Left lung (tissue), 10 donors: ENCODE data around the gene MRGPRF. TPM values are rescaled to one million over a fixed set of nuclear protein-coding genes. Genes with fewer than 3 reads are reported as not detected.

ENCODE experiments used
- ATAC-seq: fragments of 200-7000 bp; cut with Tn5 transposase; one replicate; pipeline ENCODE4 v1.9.1; 2020; ENCODE audit warnings: moderate library complexity
- DNase-seq, 4 donors: peaks; one replicate each; pipeline ENCODE4 v3.0.0-alpha.2; 2013 to 2020
- H3K27ac ChIP-seq, 2 donors: fragments of 200-600 bp; sonication (generic) in 1 of 2; one replicate each; pipeline versions ENCODE4 v1.5.0 to v1.8.0; 2020 to 2021
- H3K27me3 ChIP-seq, 2 donors: fragments of 200-600 bp; sonication (generic) in 1 of 2; one replicate each; pipeline versions ENCODE4 v1.5.0 to v1.8.0; 2020 to 2021
- H3K36me3 ChIP-seq, 2 donors: fragments of 200-600 bp; sonication (generic) in 1 of 2; one replicate each; pipeline versions ENCODE4 v1.5.0 to v1.8.0; 2020 to 2021
- H3K4me1 ChIP-seq, 2 donors: fragments of 200-600 bp; one replicate each; pipeline ENCODE4 v1.8.0; 2021
- H3K4me3 ChIP-seq, 2 donors: fragments of 200-600 bp; sonication (generic) in 1 of 2; one replicate each; pipeline versions ENCODE4 v1.5.0 to v1.8.0; 2020 to 2021; ENCODE audit warnings: mild to moderate bottlenecking in 1 of 2
- H3K9me3 ChIP-seq, 2 donors: fragments of 200-600 bp; sonication (generic) in 1 of 2; one replicate each; pipeline versions ENCODE4 v1.5.0 to v1.8.0; 2020 to 2021
- intact Hi-C, 2 donors: fragments of 100-400 bp; cut with DNase I; formaldehyde crosslinking; loops; one replicate each; pipeline versions ENCODE4 v1.11.2 to v1.14.2; 2022
- polyA plus RNA-seq, 6 donors: library from polyadenylated mRNA; unstranded; fragments of 120-200 nt; gene quantifications; one replicate each; pipeline ENCODE4 v1.2.1, GENCODE V29; 2013; ENCODE audit not compliant: insufficient read length in 6 of 6
- total RNA-seq, 2 donors: library from RNA; stranded (reverse); fragmentation: NEBNext Ultra II Directional; extraction: Animal tissue kit (Norgen Biotek cat#: 25700); gene quantifications; one replicate each; pipeline ENCODE4 v1.2.1, GENCODE V29; 2021
- TF ChIP-seq, protein P1 (sequence below), 2 donors: fragments of 200-600 bp; sonication (generic) in 1 of 2; IDR thresholded peaks; one replicate each; pipeline versions ENCODE4 v1.5.0 to v1.8.0; 2021; ENCODE audit warnings: antibody characterized with exemption in 2 of 2
- donor health status: DM: no; HTN: yes; CAD: no.
- donor health status: DM: no; HTN: no; CAD: no.

MRGPRF gene
- total and polyA plus RNA-seq, 8 donors: 4.2 to 22.6 (median 6.2) TPM

DNA sequence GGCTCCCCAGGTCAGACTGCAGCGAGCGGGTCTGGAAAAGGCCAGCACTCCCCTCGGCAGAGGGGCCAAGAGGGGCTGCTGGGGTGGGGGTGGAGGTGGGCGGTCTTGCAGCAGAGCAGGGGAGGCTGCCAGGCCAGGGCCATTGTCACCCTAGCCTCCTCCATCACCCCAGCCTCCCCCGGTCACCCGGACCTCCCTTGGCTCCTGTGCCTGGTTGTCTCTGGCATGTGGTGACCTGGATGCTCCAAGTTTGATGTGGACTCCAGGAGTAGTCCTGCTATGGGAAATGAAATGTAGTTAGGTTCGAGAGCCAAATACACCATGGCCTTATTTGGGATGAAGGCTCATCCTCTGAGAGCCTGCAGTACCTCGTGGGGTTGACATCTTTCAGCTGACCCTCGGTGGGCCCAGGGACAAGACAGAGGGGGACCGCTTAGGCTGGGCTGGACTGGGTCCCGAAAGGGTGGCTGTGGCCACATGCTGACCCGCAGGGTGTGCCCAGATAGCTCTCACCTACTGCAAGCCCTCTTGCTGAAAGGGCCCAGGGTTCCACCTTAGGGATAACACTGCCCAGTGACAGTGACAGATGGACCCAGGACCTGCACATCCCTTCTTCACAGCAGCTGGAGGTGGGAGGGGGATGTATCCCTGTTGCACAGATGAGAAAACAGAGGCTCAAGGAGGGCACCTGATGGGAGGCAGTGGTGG lies 56.3 kb downstream of the MRGPRF start:
- H3K9me3 ChIP-seq: no peaks in the 10 kb centered on the region
- DNase-seq (no peak), ATAC-seq (no peak)
- TF ChIP-seq, protein P1, sequence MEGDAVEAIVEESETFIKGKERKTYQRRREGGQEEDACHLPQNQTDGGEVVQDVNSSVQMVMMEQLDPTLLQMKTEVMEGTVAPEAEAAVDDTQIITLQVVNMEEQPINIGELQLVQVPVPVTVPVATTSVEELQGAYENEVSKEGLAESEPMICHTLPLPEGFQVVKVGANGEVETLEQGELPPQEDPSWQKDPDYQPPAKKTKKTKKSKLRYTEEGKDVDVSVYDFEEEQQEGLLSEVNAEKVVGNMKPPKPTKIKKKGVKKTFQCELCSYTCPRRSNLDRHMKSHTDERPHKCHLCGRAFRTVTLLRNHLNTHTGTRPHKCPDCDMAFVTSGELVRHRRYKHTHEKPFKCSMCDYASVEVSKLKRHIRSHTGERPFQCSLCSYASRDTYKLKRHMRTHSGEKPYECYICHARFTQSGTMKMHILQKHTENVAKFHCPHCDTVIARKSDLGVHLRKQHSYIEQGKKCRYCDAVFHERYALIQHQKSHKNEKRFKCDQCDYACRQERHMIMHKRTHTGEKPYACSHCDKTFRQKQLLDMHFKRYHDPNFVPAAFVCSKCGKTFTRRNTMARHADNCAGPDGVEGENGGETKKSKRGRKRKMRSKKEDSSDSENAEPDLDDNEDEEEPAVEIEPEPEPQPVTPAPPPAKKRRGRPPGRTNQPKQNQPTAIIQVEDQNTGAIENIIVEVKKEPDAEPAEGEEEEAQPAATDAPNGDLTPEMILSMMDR (IDR thresholded peaks at IDR 0.05): no peak
- H3K4me1 ChIP-seq: peaks cover 0 to 9% of the 10 kb centered on the region in 2 donors
- H3K4me3 ChIP-seq: no peak overlapping the region
- H3K27me3 ChIP-seq: no peaks in the 10 kb centered on the region
- H3K27ac ChIP-seq: no peak overlapping the region
- no peaks in the 10 kb centered on the region for H3K36me3 ChIP-seq
- intact Hi-C loops: no loop called here

GRCh38 chr11:68956142-68956541 lies 56.9 kb downstream of the MRGPRF start:
- no peak for DNase-seq
- no peaks in the 10 kb centered on the region for H3K36me3 ChIP-seq
- no peaks in the 10 kb centered on the region for H3K9me3 ChIP-seq
- H3K27me3 ChIP-seq: no peaks in the 10 kb centered on the region
- ATAC-seq: no peak
- H3K4me3 ChIP-seq: no peak overlapping the region
- TF ChIP-seq, protein P1 (IDR thresholded peaks at IDR 0.05): no peak
- peaks cover 0 to 9% of the 10 kb centered on the region in 2 donors for H3K4me1 ChIP-seq
- H3K27ac ChIP-seq: no peak overlapping the region
- intact Hi-C loops: no loop called here

GRCh38 chr11:68955607-68955958 lies 57.5 kb downstream of the MRGPRF start:
- ATAC-seq: no peak
- no peaks in the 10 kb centered on the region for H3K27me3 ChIP-seq
- H3K4me1 ChIP-seq: peaks cover 0 to 9% of the 10 kb centered on the region in 2 donors
- no peaks in the 10 kb centered on the region for H3K9me3 ChIP-seq
- H3K4me3 ChIP-seq: no peak overlapping the region
- intact Hi-C loops: no loop called here
- H3K36me3 ChIP-seq: no peaks in the 10 kb centered on the region
- no peak for DNase-seq
- TF ChIP-seq, protein P1 (IDR thresholded peaks at IDR 0.05): no peak
- H3K27ac ChIP-seq: no peak overlapping the region

DNA sequence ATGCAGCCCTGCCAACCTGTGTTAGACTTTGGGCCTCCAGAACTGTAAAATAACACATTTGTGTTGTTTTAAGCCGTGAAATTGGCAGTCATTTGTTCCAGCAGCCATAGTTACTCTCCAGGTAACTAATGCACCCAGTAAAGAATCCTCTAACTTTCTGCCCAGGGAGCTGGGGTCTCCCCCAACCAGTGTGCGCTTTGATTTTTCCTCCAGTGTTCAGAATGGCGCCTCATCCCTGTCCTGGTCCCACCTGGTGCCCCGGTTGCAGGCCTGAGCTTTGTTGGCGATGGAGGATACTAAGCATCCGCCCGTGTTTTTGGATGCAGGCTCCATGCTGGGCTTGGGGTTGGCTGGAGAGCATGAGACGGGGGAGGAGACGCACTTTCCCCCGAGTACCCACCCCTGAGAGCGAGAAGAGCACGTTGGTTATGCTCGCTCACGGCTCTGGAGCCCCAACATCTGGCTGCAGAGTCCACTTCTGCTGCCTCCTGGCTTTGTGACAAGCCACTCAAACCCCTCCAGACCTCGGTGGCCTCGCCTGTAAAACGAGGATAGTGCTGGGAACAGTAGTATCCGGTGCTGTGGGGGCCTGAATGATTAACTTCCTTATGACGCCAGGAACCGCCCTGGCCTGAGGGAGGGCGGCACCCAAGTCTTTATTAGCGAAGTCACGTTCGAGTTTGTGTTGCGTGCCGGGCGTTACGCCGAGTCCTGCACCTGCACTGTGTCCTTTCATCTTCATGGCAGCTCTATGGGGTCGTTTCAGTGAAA lies 58.0 kb downstream of the MRGPRF start:
- Histone ChIP-seq H3K4me3 (no peak overlapping the region), H3K36me3 (no peaks in the 10 kb centered on the region), H3K27me3 (peaks cover 0 to 5% of the 10 kb centered on the region in 2 donors), H3K4me1 (peaks cover 0 to 9% of the 10 kb centered on the region in 2 donors), H3K27ac (no peak overlapping the region), H3K9me3 (no peaks in the 10 kb centered on the region)
- DNase-seq (peak in 3 of 4 donors; percentile 14 to 60 (median 49)), ATAC-seq (peak; percentile 79)
- TF ChIP-seq, protein P1 (IDR thresholded peaks at IDR 0.05): no peak
- intact Hi-C loops: no loop called here

Other genes starting within 250 kb of the MRGPRF start
- gene CPT1A, start 171.3 kb downstream of the MRGPRF start, total RNA-seq: 10 to 100 TPM; 50.0 to 83.9 TPM
- gene CPT1A, start 171.3 kb downstream of the MRGPRF start, polyA plus RNA-seq: 10 to 100 TPM; 25.7 to 34.1 (median 30.8) TPM
- 10 to 100 TPM; 32.4 to 38.9 TPM for gene MRPL21, start 109.4 kb downstream of the MRGPRF start, total RNA-seq
- 10 to 100 TPM; 56.7 to 67.2 (median 60.3) TPM for gene MRPL21, start 109.4 kb downstream of the MRGPRF start, polyA plus RNA-seq
- 10 to 100 TPM; 19.4 to 30.4 TPM for gene IGHMBP2, start 109.4 kb downstream of the MRGPRF start, total RNA-seq
- gene IGHMBP2, start 109.4 kb downstream of the MRGPRF start, polyA plus RNA-seq: 10 to 100 TPM; 16.9 to 22.4 (median 19.0) TPM
- not detected for gene MRGPRD, start 32.3 kb downstream of the MRGPRF start, total RNA-seq
- not detected for gene MRGPRD, start 32.3 kb downstream of the MRGPRF start, polyA plus RNA-seq
- 10 to 100 TPM; 14.7 to 22.0 TPM for gene TPCN2, start 35.7 kb upstream of the MRGPRF start, total RNA-seq
- gene TPCN2, start 35.7 kb upstream of the MRGPRF start, polyA plus RNA-seq: 10 to 100 TPM; 12.1 to 17.4 (median 14.7) TPM
- under 1 TPM; 0.09 to 0.24 TPM for gene SMIM38, start 142.7 kb upstream of the MRGPRF start, total RNA-seq
- 1 to 10 TPM in 2 of 6 donors, under 1 TPM in 4; 0.41 to 1.3 (median 0.79) TPM for gene SMIM38, start 142.7 kb upstream of the MRGPRF start, polyA plus RNA-seq